Neural progenitor cell (in vitro differentiated cells): ENCODE data around the gene AKR1B1. TPM values are rescaled to one million over a fixed set of nuclear protein-coding genes. Genes with fewer than 3 reads are reported as not detected.

ENCODE experiments used
- DNase-seq: peaks from one replicate; pipeline ENCODE4 v3.0.0-alpha.2; 2016; ENCODE audit warnings: low spot score
- H2AFZ ChIP-seq: fragments of 200-600 bp; sonication (generic); replicated peaks from 2 replicates; pipeline ENCODE4 v1.6.1; 2016; ENCODE audit warnings: antibody characterized with exemption
- H3F3A ChIP-seq: fragments of 200-600 bp; sonication (generic); 2 replicates; pipeline ENCODE4 v1.6.1; 2016; ENCODE audit warnings: antibody characterized with exemption, low read depth
- H3K27ac ChIP-seq: fragments of 200-600 bp; sonication (generic); 2 replicates; pipeline ENCODE4 v1.5.1; 2016; ENCODE audit warnings: mild to moderate bottlenecking
- H3K27me3 ChIP-seq: fragments of 200-600 bp; sonication (generic); 2 replicates; pipeline ENCODE4 v1.6.1; 2016; ENCODE audit warnings: mild to moderate bottlenecking, moderate library complexity
- H3K36me3 ChIP-seq: fragments of 200-600 bp; sonication (generic); 2 replicates; pipeline ENCODE4 v1.5.1; 2016
- H3K4me1 ChIP-seq: fragments of 200-600 bp; sonication (generic); 2 replicates; pipeline ENCODE4 v1.6.1; 2016; ENCODE audit warnings: mixed run types
- H3K4me2 ChIP-seq: fragments of 200-600 bp; sonication (generic); 2 replicates; pipeline ENCODE4 v1.6.1; 2016
- H3K4me3 ChIP-seq: fragments of 200-600 bp; sonication (generic); 2 replicates; pipeline ENCODE4 v1.5.1; 2016
- H3K79me2 ChIP-seq: fragments of 200-600 bp; sonication (generic); 2 replicates; pipeline ENCODE4 v1.6.1; 2016; ENCODE audit warnings: low read depth
- H3K9ac ChIP-seq: fragments of 200-600 bp; sonication (generic); 2 replicates; pipeline ENCODE4 v1.6.1; 2016
- H3K9me3 ChIP-seq: fragments of 200-600 bp; sonication (generic); 2 replicates; pipeline ENCODE4 v1.5.1; 2016; ENCODE audit warnings: low read depth
- H4K20me1 ChIP-seq: fragments of 200-600 bp; sonication (generic); 2 replicates; pipeline ENCODE4 v1.6.1; 2016; ENCODE audit warnings: low read depth
- H3K27ac Mint-ChIP-seq: 3 replicates; pipeline ENCODE4 v1.8.0; 2021; ENCODE audit warnings: mixed read lengths
- H3K27me3 Mint-ChIP-seq: 2 replicates; pipeline ENCODE4 v1.8.0; 2022; ENCODE audit warnings: low read depth, mild to moderate bottlenecking, inconsistent platforms, moderate library complexity, mixed read lengths; ENCODE audit not compliant: insufficient read depth
- H3K36me3 Mint-ChIP-seq: 3 replicates; pipeline ENCODE4 v1.8.0; 2021; ENCODE audit warnings: mixed read lengths
- H3K4me1 Mint-ChIP-seq: 3 replicates; pipeline ENCODE4 v1.8.0; 2021; ENCODE audit warnings: mixed read lengths
- H3K4me3 Mint-ChIP-seq: 3 replicates; pipeline ENCODE4 v1.8.0; 2021; ENCODE audit warnings: mild to moderate bottlenecking, moderate library complexity, mixed read lengths
- H3K9me3 Mint-ChIP-seq: 3 replicates; pipeline ENCODE4 v1.8.0; 2020; ENCODE audit warnings: mixed read lengths
- EZH2 ChIP-seq: fragments of 200-600 bp; sonication (generic); IDR thresholded peaks from 2 replicates; pipeline ENCODE4 v1.6.1; 2017; ENCODE audit warnings: antibody characterized with exemption, mild to moderate bottlenecking, moderate library complexity
- EZH2phosphoT487 ChIP-seq: fragments of 200-600 bp; sonication (generic); IDR thresholded peaks from 2 replicates; pipeline ENCODE4 v1.6.1; 2017; ENCODE audit warnings: antibody characterized with exemption
- total RNA-seq: library from RNA; depleted of rRNA; stranded (reverse); fragments of >200 nt; gene quantifications from 2 replicates; pipeline ENCODE4 v1.2.3, GENCODE V29; 2015; ENCODE audit warnings: low replicate concordance
- TF ChIP-seq, protein P1 (sequence below): fragments of 200-600 bp; sonication (generic); IDR thresholded peaks from 2 replicates; pipeline ENCODE4 v1.5.1; 2017; ENCODE audit warnings: antibody characterized with exemption, mild to moderate bottlenecking

AKR1B1 gene
- total RNA-seq, 1 donor from 2014 or later, result 105 TPM

DNA sequence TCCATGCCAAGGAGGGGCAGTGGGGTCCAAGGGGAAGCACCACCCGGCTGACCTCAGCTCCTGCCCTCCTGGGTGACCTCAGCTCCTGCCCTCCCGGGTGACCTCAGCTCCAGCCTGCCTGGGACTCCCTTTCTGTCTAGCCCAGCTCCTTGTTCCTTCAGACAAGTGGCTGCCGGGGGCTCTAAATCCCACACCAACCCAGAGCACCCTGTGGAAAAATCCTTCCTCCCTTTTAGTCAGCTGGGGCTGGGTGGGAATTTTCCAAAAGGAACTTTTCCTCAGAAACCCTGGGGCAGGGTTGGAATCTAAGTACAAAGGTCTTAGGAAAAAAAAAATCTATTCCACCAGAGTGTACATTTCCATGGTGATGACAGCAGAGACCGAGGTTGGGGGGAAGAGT lies 36.3 kb downstream of the AKR1B1 start:
- no peaks in the 10 kb centered on the region for H3K9me3 ChIP-seq
- no peaks in the 10 kb centered on the region for H3K27me3 ChIP-seq
- peaks cover 4% of the 10 kb centered on the region for H3K27me3 Mint-ChIP-seq

DNA sequence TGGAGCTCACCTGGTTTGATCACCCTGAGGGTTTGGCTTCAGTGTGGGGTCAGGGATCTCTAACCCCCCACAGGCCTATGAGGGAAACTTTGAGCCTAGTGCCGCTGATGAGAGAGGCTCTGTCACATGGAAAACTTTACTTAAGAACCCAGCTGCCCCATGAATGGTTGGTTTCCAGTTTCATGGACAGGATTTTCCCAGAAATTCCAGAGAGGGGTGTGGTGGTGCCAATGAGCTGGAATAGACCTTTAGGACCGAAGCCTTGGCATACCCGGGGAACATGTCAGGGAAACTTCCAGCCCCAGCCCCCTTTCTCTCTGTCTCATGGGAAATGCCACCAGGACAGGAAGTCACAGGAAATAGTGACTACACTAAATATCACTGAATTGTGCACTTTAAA lies 36.9 kb downstream of the AKR1B1 start:
- no peak overlapping the region for H3K4me2 ChIP-seq
- H3K9ac ChIP-seq, result no peak overlapping the region
- no peaks in the 10 kb centered on the region for H3F3A ChIP-seq
- no peak overlapping the region for H2AFZ ChIP-seq
- peaks cover 6% of the 10 kb centered on the region for H3K4me1 Mint-ChIP-seq
- H3K4me3 Mint-ChIP-seq, result no peak overlapping the region
- H3K27ac ChIP-seq, result no peak overlapping the region
- no peaks in the 10 kb centered on the region for H3K9me3 Mint-ChIP-seq
- H3K36me3 ChIP-seq, result no peaks in the 10 kb centered on the region
- H3K36me3 Mint-ChIP-seq, result no peaks in the 10 kb centered on the region
- no peak overlapping the region for H3K27ac Mint-ChIP-seq
- TF ChIP-seq EZH2phosphoT487 (no peak), EZH2 (no peak)
- TF ChIP-seq, protein P1, sequence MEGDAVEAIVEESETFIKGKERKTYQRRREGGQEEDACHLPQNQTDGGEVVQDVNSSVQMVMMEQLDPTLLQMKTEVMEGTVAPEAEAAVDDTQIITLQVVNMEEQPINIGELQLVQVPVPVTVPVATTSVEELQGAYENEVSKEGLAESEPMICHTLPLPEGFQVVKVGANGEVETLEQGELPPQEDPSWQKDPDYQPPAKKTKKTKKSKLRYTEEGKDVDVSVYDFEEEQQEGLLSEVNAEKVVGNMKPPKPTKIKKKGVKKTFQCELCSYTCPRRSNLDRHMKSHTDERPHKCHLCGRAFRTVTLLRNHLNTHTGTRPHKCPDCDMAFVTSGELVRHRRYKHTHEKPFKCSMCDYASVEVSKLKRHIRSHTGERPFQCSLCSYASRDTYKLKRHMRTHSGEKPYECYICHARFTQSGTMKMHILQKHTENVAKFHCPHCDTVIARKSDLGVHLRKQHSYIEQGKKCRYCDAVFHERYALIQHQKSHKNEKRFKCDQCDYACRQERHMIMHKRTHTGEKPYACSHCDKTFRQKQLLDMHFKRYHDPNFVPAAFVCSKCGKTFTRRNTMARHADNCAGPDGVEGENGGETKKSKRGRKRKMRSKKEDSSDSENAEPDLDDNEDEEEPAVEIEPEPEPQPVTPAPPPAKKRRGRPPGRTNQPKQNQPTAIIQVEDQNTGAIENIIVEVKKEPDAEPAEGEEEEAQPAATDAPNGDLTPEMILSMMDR, result no peak
- H3K9me3 ChIP-seq, result no peaks in the 10 kb centered on the region
- H3K79me2 ChIP-seq, result no peaks in the 10 kb centered on the region
- no peaks in the 10 kb centered on the region for H3K4me1 ChIP-seq
- H3K27me3 ChIP-seq, result no peaks in the 10 kb centered on the region
- peaks cover 3% of the 10 kb centered on the region for H3K27me3 Mint-ChIP-seq
- no peak overlapping the region for H3K4me3 ChIP-seq
- H4K20me1 ChIP-seq, result no peaks in the 10 kb centered on the region
- DNase-seq, result no peak

More for the DNA sequence above, 36.3 kb downstream of the AKR1B1 start:
- Mint-ChIP-seq H3K9me3 (no peaks in the 10 kb centered on the region), H3K4me1 (peaks cover 6% of the 10 kb centered on the region), H3K4me3 (no peak overlapping the region), H3K36me3 (no peaks in the 10 kb centered on the region), H3K27ac (no peak overlapping the region)
- H4K20me1 ChIP-seq, result no peaks in the 10 kb centered on the region
- no peak for DNase-seq
- no peak overlapping the region for H3K4me3 ChIP-seq
- no peak overlapping the region for H3K9ac ChIP-seq
- TF ChIP-seq, protein P1, result no peak
- no peak for TF ChIP-seq EZH2
- TF ChIP-seq EZH2phosphoT487, result no peak
- no peaks in the 10 kb centered on the region for H3K36me3 ChIP-seq
- H2AFZ ChIP-seq, result no peak overlapping the region
- no peak overlapping the region for H3K4me2 ChIP-seq
- H3K27ac ChIP-seq, result no peak overlapping the region
- H3F3A ChIP-seq, result no peaks in the 10 kb centered on the region
- H3K4me1 ChIP-seq, result no peaks in the 10 kb centered on the region
- no peaks in the 10 kb centered on the region for H3K79me2 ChIP-seq

DNA sequence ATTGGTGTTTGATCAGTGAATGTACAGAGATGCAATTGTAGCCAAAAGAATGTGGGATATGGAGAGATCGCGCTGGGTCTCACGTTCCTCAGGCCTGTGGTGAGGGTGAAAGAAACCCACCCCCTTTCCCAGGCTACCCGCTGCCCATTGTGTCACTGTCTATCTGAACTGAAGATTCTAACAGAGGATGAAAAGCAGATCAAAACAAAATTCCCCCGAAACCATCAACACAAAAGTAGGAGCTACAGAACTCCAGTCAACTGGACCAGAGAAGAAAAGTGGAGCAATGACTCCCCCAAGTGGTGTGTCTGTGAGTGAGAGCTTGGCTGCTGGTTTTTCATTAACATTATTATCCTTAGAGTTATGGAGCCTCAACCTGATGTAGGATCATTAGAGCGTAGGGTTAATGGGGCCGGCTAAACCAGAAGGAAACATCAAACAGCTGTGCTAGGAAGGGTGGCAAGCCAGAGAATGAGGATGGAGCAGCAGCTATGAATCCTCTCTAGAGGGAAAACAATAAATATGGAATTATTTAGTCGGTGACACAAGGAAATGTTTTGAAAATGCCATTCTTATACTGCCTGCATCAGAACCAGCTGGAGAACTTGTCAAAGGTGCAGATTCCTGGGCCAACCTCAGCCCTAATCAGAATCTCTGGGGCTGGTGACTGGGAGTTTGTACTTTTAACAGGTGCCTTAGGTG lies 38.3 kb downstream of the AKR1B1 start:
- Mint-ChIP-seq H3K27me3 (peaks cover 3% of the 10 kb centered on the region), H3K27ac (no peak overlapping the region), H3K36me3 (no peaks in the 10 kb centered on the region), H3K9me3 (no peaks in the 10 kb centered on the region), H3K4me3 (no peak overlapping the region), H3K4me1 (peaks cover 6% of the 10 kb centered on the region)
- peak; percentile 66 for DNase-seq
- Histone ChIP-seq H3K9ac (no peak overlapping the region), H3K4me2 (no peak overlapping the region), H3K79me2 (no peaks in the 10 kb centered on the region), H3K36me3 (no peaks in the 10 kb centered on the region), H2AFZ (peak overlapping the region; percentile 68), H3K4me1 (no peaks in the 10 kb centered on the region), H3K27me3 (no peaks in the 10 kb centered on the region), H3K9me3 (no peaks in the 10 kb centered on the region), H3F3A (no peaks in the 10 kb centered on the region), H3K4me3 (no peak overlapping the region), H3K27ac (no peak overlapping the region), H4K20me1 (no peaks in the 10 kb centered on the region)
- TF ChIP-seq, protein P1, result peak; percentile 86
- TF ChIP-seq EZH2 (no peak), EZH2phosphoT487 (no peak)
